Measurements from ENCODE around the gene MEIS2.

DNA sequence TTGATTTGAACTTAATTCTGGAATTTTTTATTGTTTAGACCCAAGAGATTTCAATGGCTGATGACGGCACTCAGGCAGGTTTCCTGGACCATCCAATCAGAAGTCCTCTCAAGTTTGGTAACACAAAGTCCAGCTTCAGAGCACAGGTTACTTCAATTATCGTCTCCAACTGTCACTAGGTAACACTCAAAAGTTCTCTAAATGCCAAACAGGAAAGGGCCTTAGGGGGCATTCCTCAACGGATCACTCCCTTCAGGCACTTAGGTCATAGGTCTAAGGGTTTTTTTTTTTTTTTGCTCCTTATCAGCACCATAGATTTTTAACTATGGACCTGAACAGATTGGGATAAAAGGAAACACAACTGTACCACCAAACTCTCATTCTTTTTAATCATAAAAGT lies 85.8 kb downstream of the MEIS2 start:
- TF ChIP-seq, protein P1, sequence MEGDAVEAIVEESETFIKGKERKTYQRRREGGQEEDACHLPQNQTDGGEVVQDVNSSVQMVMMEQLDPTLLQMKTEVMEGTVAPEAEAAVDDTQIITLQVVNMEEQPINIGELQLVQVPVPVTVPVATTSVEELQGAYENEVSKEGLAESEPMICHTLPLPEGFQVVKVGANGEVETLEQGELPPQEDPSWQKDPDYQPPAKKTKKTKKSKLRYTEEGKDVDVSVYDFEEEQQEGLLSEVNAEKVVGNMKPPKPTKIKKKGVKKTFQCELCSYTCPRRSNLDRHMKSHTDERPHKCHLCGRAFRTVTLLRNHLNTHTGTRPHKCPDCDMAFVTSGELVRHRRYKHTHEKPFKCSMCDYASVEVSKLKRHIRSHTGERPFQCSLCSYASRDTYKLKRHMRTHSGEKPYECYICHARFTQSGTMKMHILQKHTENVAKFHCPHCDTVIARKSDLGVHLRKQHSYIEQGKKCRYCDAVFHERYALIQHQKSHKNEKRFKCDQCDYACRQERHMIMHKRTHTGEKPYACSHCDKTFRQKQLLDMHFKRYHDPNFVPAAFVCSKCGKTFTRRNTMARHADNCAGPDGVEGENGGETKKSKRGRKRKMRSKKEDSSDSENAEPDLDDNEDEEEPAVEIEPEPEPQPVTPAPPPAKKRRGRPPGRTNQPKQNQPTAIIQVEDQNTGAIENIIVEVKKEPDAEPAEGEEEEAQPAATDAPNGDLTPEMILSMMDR (IDR thresholded peaks at IDR 0.05; ENCODE audit: insufficient read depth, low read length) = no peak
- no peak for TF ChIP-seq POLR2AphosphoS5 (IDR thresholded peaks at IDR 0.05; ENCODE audit: low read depth)
- TF ChIP-seq, protein P2, sequence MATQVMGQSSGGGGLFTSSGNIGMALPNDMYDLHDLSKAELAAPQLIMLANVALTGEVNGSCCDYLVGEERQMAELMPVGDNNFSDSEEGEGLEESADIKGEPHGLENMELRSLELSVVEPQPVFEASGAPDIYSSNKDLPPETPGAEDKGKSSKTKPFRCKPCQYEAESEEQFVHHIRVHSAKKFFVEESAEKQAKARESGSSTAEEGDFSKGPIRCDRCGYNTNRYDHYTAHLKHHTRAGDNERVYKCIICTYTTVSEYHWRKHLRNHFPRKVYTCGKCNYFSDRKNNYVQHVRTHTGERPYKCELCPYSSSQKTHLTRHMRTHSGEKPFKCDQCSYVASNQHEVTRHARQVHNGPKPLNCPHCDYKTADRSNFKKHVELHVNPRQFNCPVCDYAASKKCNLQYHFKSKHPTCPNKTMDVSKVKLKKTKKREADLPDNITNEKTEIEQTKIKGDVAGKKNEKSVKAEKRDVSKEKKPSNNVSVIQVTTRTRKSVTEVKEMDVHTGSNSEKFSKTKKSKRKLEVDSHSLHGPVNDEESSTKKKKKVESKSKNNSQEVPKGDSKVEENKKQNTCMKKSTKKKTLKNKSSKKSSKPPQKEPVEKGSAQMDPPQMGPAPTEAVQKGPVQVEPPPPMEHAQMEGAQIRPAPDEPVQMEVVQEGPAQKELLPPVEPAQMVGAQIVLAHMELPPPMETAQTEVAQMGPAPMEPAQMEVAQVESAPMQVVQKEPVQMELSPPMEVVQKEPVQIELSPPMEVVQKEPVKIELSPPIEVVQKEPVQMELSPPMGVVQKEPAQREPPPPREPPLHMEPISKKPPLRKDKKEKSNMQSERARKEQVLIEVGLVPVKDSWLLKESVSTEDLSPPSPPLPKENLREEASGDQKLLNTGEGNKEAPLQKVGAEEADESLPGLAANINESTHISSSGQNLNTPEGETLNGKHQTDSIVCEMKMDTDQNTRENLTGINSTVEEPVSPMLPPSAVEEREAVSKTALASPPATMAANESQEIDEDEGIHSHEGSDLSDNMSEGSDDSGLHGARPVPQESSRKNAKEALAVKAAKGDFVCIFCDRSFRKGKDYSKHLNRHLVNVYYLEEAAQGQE (IDR thresholded peaks at IDR 0.05; ENCODE audit: insufficient replicate concordance, low read depth) = no peak
